ENCODE measurements around the gene STT3B.

Gene STT3B

DNA sequence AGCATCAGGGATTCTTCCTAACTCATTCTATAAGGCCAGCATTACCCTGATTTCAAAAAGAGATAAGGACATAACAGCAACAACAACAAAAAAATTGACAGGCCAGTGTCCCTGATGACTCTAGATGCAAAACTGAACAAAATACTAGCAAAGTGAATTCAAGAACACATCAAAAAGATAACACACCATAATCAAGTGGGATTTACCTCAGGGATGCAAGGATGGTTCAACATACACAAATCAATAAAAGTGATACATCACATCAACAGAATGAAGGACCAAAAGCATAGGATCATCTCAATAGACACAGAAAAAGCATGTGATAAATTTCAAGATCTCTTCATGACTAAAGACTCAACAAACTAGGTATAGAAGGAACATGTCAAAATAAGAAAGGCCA, 119.6 kb downstream of the STT3B start:
- DNase-seq (ENCODE audit: low read depth): no peak

DNA sequence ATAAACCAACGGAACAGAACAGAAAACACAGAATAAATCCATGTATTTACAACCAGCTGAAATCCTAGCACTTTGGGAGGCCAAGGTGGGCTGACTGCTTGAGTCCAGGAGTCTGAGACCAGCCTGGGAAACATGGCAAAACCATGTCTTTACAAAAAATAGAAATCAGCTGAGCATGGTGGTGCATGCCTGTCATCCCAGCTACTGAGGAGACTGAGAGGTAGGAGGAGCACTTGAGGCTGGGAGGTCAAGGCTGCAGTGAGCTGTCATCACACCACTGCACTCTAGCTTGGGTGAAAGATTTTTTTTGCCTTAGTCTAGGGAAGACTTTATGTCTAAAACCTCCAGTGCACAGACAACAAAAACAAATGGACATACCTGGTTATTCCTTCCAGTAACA, 120.7 kb downstream of the STT3B start:
- no peak for DNase-seq (ENCODE audit: low read depth)

DNA sequence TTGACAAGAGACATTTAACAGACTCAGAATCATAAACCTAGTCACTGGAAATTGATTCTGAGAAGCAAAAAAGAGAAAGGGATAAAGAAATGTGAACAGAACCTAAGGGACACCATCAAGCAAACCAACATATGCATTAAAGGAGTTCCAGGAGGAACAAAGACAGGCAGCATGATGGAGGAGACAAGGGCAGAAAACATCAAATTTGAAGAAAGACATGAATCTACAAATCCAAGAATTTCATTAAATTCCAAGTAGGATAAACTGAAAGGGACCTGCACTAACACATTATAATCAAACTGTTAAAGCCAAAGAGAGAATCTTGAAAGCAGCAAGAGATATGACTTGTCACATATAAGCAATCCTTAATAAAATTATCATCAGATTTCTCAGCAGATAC, 122.3 kb downstream of the STT3B start:
- DNase-seq (ENCODE audit: low read depth): no peak

DNA sequence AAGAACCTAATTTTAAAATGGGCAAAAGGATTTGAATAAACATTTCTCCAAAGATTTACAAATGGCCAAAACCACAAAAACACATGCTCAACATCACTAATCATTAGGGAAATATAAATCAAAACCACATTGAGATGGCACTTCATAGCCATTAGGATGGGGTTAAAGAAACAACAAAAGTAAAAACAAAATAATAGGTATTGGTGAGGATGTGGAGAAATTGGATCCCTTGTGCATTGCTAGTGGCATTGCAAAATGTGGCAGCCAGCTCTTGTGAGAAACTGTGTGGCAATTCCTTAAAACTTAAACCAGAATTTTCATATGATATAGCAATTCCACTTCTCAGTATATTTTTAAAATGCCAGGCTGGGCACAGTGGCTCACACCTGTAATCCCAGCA, 126.5 kb downstream of the STT3B start:
- DNase-seq (ENCODE audit: low read depth): no peak

DNA sequence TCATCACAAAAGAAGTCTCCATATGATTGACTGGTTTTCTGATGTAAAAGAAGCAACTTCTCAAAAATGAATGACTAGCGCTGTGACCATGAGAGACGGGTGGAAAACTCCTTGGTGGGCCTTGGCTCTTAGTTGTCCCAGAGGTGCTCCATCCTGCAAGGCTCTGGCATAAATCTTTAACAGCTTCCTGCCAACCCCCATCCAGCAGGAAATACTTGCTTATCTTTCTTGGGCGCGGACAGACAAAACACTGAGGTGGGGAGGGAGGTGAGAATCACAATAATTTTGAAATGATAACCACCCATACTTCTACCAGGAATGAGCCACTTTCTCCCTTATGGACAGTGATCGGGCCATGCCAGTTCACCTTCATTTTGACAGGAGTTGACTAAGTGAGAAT, 128.6 kb downstream of the STT3B start:
- no peak for DNase-seq (ENCODE audit: low read depth)

DNA sequence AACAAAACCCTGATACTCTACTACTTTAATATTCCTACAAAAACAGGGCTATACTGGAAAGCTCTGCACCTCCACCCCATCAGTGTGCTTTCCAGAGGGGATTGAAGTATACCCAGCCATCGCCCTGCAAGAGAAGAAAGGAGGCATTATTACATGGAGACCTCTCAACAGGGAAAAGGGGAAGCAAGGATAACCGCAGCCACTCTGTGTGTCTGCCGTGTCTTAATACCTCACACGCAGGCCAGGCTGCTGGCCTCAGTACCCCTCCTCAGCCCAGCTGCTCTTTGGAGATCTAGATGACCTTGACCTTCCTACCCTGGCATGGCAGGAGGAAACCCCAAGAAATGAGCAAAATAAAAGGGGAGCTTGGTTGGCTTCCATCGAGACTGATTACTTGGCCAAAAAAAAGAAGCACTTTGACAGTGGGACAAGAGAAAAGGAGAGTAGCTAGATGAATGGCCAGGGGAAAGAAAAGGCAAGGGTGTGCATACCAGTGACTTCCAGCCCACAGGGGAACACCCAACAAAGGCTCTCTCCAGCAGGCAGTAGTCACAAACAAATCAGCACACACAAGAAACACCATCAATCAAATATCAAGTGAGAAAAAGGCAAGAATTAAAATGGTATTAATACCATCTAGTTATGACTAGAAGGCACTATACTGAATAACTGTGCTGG, 129.4 kb downstream of the STT3B start:
- no peak for DNase-seq (ENCODE audit: low read depth)

DNA sequence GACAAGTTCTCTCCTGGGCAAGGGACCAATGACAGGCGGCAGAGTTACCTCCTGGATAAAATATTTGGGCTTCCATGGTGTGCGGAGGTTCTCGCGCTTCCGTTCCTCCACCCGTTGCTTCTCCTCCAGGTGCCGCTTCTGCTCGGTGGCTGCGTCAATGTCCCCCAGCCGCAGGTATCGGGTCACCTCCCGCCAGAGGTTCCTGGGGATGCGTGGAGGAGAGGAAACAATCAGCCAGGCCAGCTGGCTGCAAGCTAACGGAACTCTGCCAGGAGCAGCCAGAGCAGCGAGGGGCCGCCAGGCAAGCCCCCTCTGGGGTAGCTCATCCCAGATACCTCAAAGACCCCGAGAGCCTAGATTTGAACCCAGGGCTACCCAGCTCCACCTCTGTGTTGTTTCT, 131.3 kb downstream of the STT3B start:
- no peak for DNase-seq (ENCODE audit: low read depth)

DNA sequence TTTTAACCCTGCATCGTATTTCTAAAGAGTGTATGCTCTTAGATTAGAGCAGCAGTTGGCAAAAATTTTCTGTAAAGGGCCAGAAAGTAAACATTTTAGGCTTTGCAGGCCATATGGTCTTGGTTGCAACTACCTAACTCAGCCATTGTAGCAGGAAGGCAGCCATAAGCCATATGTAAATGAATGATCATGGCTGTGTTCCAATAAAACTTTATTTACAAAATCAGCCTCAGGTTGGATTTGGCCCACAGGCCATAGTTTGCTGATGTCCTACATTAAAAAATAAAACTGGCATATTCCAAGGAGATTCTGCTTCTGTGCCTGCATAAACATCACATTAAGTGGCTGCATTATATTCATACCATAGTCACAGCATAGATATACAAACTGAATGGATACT, 134.9 kb downstream of the STT3B start:
- no peak for DNase-seq (ENCODE audit: low read depth)

DNA sequence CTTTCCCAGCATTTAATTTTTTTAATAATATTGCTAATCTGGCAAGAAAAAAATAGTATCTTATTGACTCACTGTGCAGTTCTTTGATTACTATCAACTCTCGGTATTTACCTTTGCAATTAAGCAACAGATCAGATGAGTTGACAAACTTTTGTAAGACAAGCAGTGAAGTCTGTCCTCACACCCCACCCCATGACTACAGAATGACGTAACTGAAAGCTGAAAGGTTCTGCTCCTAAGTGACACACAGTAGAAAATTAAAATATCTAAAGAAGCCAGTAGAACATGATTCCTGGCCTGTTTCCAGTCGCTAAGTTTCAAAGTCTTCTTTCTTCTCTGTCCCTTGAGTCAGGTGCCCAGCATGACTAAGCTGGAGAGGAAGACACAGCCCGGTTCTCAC, 135.5 kb downstream of the STT3B start:
- no peak for DNase-seq (ENCODE audit: low read depth)

DNA sequence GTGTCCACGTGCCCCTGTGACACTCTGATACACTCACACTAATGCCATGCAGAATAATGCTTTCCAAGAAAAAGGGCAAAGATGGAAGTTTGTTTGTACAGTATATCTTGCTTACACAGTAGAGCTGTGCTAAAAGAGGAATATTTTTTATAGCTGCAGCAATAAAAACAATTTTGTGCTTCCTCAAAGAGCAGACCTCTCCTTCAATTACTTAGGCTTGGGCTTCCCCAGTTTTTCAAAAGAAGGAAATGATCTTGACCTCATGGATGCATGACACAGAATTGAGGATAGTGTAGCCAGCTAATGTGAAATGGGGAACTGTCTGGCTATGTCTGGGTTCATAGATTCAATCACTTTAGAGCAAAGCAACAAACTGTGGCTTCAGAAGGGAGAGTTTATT, 137.4 kb downstream of the STT3B start:
- no peak for DNase-seq (ENCODE audit: low read depth)

DNA sequence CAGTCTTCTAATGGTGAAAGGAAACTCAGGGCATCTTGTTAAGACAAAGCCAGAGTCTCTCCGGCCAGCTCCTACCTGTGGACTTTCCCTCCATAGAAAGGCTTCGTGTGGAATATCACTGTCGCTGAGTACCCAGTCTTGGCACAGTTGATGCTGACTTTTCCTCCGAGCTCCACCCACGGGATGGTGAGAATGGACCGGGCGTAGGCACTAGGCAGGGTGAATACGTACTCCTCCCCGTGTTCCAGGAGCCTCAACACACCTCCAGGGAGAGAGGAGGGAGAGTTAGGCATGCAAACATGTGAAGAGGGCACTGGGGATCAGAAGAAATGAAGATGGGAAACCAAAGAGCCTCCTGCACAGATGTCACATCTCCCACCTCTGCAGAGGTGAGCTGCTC, 138.0 kb downstream of the STT3B start:
- DNase-seq (ENCODE audit: low read depth): no peak

DNA sequence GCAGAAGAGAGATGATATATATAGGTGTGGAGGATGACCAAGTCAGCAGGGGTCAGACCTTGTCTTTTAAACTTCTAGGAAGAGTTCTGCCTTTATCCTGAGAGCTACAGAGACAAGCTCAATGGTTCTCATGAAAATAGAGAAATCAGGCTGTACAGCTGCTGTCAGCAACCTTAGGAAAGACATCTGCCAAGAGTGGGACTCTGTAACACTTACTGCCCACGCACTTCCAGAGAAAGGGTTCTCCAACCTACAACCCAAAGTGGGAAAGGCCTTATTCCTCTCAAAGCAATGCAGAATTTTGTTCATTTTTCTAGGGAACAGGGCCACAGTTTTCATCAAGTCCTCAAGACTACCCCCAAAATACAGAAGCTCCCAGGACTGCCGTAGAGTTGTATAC, 138.7 kb downstream of the STT3B start:
- no peak for DNase-seq (ENCODE audit: low read depth)

DNA sequence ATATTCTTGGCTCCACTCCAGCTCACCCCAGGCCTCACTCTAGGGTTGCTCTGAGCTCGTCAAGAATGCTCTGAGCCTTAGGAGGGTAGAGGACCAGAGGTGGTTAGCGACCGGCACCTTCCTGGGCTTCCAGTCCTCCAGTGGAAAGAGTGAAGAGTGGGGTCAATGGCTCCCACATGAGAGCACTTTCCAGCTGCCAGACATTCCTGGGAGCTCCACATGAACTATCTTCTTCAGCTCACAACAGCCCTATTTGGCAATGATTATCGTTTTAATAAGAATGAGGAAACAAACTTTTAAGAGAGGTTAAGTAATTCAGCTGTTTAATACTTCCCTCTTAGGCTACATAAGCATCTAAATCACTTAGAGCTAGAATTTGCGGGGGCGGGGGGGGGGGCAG, 139.3 kb downstream of the STT3B start:
- no peak for DNase-seq (ENCODE audit: low read depth)

DNA sequence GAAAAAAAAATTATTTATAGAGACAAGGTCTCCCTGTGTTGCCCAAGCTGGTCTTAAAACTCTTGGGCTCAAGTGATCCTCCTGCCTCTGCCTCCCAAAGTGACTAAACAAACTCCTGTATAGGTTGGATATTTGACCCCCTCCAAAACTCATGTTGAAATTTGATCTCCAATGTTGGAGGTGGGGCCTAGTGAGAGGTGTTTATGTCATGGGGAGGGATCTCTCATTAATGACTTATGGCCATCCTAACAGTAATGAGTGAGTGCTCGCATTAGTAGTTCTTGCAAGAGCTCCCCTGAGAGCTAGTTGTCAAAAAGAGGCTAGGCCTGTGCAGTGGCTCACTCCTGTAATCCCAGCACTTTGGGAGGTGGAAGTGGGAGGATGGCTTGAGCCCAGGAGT, 141.2 kb downstream of the STT3B start:
- no peak for DNase-seq (ENCODE audit: low read depth)

DNA sequence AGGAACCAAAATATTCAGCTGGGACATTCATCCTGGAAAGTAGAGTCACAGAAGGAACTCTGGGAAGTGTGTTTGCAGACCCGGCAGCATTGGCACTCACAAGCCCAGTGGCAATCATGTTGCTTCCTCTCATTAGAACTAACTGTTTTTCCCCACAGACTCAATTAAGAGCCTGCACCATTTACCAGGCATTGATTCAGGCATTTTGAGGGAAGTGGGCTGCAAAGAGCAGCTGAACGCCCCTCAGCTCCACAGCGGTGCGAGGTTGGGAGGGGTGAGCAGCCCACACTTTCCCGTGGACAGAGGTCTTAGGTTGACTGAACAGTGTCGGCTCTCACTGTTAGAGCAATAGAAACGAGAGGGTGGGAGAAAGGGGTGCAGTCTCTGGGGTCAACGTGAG, 143.8 kb downstream of the STT3B start:
- DNase-seq (ENCODE audit: low read depth): no peak

DNA sequence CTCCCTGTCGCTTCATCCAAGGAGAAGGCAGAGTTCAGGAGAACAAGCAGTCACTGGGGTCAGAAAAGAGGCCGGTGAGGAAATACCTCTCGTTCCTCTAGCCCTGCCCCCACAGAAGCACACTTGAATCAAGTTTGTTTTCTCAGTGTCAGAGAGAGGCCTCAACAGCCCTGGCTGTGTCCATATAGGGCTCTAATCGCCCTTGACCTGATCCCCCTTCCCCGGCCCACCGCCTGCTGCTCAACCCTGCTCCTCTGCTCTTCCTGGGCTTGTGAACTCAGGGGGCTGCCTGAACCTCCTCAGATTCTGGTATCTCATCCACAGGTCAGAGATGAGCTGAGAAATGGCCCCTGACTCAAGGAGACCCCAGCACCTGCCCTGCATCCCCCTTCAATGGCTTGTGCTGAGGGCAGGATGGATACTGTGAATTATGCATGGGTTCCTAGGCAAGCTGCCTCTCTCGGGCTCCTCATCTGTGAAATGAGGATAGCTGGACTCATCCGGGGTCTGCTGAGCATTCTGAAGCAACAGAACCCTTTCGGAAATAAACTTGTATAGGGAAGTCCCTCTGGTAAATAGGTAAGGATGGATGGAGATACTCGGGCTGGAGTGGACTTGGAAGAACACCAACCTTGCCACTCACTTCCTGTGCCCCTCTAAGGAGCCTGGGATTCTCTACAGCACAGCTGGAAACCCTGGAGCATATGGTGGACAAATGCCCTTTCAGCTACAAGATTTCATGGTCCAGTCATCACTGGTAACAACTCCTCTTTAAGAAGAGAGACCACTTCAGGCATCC, 147.5 kb downstream of the STT3B start:
- no peak for DNase-seq (ENCODE audit: low read depth)

All from HS-27A (cell line).